ENCODE data around the gene PDLIM1. TPM values are rescaled to one million over a fixed set of nuclear protein-coding genes. Genes with fewer than 3 reads are reported as not detected.

The PDLIM1 gene
- total and polyA plus RNA-seq, 10 of the 15 experiments (the other 5 are each of a cell fraction or from before 2014, with no cell fraction given) = 95.7 to 714 (median 309) TPM

GRCh38 chr10:95253007-95253406 lies 37.8 kb downstream of the PDLIM1 start:
- Histone ChIP-seq H3K9ac (ENCODE audit: control insufficient read depth, insufficient read depth, low read length) (no peak overlapping the region), H3K9me3 (replicated peaks; ENCODE audit: control insufficient read depth, insufficient read depth, low read length) (no peaks in the 10 kb centered on the region; the same call in 2 of the 3 replicates), H3K79me2 (ENCODE audit: control insufficient read depth, insufficient read depth, low read length) (peaks cover 65% of the 10 kb centered on the region), H3K36me3 (ENCODE audit: control insufficient read depth in 2 of 2, insufficient read depth in 2 of 2, low read length in 1 of 2) (peaks cover 24 to 47% of the 10 kb centered on the region in 2 experiments), H2AFZ (ENCODE audit: control insufficient read depth, low read depth, low read length) (no peak overlapping the region), H3K4me2 (ENCODE audit: control insufficient read depth, insufficient read depth) (no peak overlapping the region), H3K27me3 (replicated peaks in 1 of 2; ENCODE audit: control insufficient read depth in 2 of 2, insufficient read depth in 2 of 2, low read length in 1 of 2) (no peaks in the 10 kb centered on the region), H4K20me1 (ENCODE audit: control insufficient read depth, insufficient read depth) (0 out of 2 replicates have a peak, but pooled peaks cover 5% of the 10 kb centered on the region), H3K4me1 (ENCODE audit: control insufficient read depth, insufficient read depth, low read length) (peaks cover 8% of the 10 kb centered on the region), H3K27ac (ENCODE audit: control insufficient read depth, insufficient read depth) (no peak overlapping the region), H3K4me3 (no peak overlapping the region)
- ChIA-PET RAD21 (ENCODE audit: unreplicated experiment) (no interaction called here), POLR2A (no interaction called here), CTCF (no interaction called here), SMC1A (ENCODE audit: uncharacterized antibody, unreplicated experiment) (interaction anchor here (1.0 to 2.5 kb wide), 2 partner anchors 9 to 109 kb away, joined by 3 to 7 read pairs; no protein-coding TSS in a partner anchor)
- 72% methylated on average over 2 of the region's 2 CpGs for WGBS (ENCODE audit: insufficient coverage, insufficient replicate concordance, low lambda C conversion rate, missing lambda C conversion rate)
- no TSS peak for BruUV-seq (replicated peaks)
- FAIRE-seq (no peak), ATAC-seq (no peak), DNase-seq (ENCODE audit: low read depth, low spot score) (no peak)
- in situ Hi-C loops (cut with MboI) (no loop called here), intact Hi-C loops (cut with micrococcal nuclease; ENCODE audit: unreplicated experiment) (no loop called here)
- TF ChIP-seq ZZZ3 (IDR thresholded peaks at IDR 0.05; ENCODE audit: control insufficient read depth, insufficient read length, low read depth) (no peak), ETV6 (conservative IDR thresholded peaks at IDR 0.05 in 1 of 2, IDR thresholded peaks at IDR 0.05 in 1 of 2; ENCODE audit: borderline replicate concordance in 1 of 2, low read depth in 1 of 2) (no peak), STAT1 (conservative IDR thresholded peaks at IDR 0.05) (no peak), POU2F2 (IDR thresholded peaks at IDR 0.05; ENCODE audit: borderline replicate concordance, low read depth, low read length) (no peak), IKZF1 (conservative IDR thresholded peaks at IDR 0.05) (no peak), ZNF24 (IDR thresholded peaks at IDR 0.05) (no peak), SREBF1 (IDR thresholded peaks at IDR 0.05; ENCODE audit: low read length) (no peak), RFX5 (IDR thresholded peaks at IDR 0.05; ENCODE audit: low read depth, low read length) (no peak), CEBPB (IDR thresholded peaks at IDR 0.05; ENCODE audit: borderline replicate concordance in 1 of 2, low read depth in 2 of 2, low read length in 2 of 2) (no peak), BHLHE40 (IDR thresholded peaks at IDR 0.05; ENCODE audit: borderline replicate concordance in 1 of 2, low read depth in 2 of 2, low read length in 1 of 2) (no peak), CBX5 (IDR thresholded peaks at IDR 0.05; ENCODE audit: low read depth) (no peak), GABPA (IDR thresholded peaks at IDR 0.05; ENCODE audit: low read depth) (no peak), MLLT1 (IDR thresholded peaks at IDR 0.05) (no peak), EGR1 (IDR thresholded peaks at IDR 0.05; ENCODE audit: borderline replicate concordance in 1 of 2, low read depth in 2 of 2, low read length in 2 of 2) (no peak), PRDM15 (CRISPR knock-in tag; IDR thresholded peaks at IDR 0.05) (no peak), RELB (IDR thresholded peaks at IDR 0.05; ENCODE audit: low read depth) (no peak), RBBP5 (conservative IDR thresholded peaks at IDR 0.05) (no peak), CBFB (IDR thresholded peaks at IDR 0.05; ENCODE audit: low read depth) (no peak)

Data from GM12878 (cell line).